GM11168 (cell line): Measurements from ENCODE around the gene BLCAP.
"Not testable (repeated sequence)": the region's sequence is repeated elsewhere in the genome, so short reads cannot be mapped to it uniquely, and the experiment has no call there.

ENCODE experiments used
- in situ Hi-C: fragments of 300-500 bp; cut with MboI; formaldehyde crosslinking; loops from one replicate; pipeline ENCODE4 v1.12.0; 2022; ENCODE audit warnings: low sequenced_read_pairs; ENCODE audit not compliant: unreplicated experiment

BLCAP gene

DNA sequence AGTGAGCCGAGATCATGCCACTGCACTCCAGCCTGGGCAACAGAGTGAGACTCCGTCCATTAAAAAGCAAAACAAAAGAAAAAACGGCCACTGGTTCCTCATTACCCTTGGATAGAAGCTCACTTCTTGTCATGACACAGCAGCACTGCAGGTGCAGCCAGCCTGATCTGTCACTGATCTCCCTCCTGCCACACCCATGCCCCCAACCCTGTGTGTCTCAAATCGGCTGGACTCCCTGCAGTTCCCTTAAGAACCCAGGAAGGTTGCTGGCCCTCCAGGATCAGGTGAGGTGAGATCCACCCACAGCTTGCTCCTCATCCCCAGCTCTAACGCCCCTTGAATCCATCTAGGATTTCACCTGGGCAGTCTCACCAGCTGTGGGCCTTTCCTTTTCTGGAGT, 32.9 kb downstream of the BLCAP start:
- in situ Hi-C loops: no loop called here

DNA sequence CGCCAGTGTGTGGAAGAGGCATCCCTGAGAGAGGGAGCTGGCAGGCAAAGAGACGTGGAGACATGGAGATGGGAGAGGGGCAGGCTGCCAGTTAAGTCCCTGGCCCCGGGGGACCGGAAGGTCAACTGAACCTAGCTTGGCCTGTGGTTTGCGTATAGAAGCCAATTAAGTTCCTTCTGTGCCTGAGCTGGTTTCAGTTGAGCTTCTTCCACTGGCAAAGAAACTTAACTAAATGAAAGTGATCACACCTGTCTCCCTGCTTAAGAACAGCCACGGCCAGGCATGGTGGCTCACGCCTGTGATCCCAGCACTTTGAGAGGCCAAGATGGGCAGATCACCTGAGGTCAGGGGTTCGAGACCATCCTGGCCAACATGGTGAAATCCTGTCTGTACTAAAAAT, 33.4 kb downstream of the BLCAP start:
- in situ Hi-C loops: no loop called here

DNA sequence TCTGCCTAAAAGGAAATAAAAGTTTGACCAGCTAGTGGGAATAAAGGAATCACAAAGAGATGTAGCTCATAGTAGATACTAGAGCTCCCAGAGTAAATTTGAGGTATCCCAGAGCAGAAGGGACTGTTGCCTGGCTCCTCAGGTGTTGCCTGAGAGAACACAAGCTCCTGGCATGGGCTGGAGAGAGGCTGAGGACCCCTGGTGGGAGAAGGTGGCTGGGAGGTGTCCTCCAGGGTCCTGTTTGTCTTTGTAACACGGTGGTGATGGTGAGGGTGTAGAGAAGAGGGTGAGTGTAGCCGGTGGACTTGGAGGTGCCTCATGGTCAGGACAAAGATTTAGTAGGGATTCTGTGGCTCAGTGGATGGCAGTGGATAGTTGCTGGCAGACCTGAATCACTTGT, 34.7 kb downstream of the BLCAP start:
- in situ Hi-C loops: no loop called here

GRCh38 chr20:37492096-37492625, 35.5 kb downstream of the BLCAP start:
- in situ Hi-C loops: no loop called here

GRCh38 chr20:37490663-37491350, 36.9 kb downstream of the BLCAP start:
- in situ Hi-C loops: no loop called here

DNA sequence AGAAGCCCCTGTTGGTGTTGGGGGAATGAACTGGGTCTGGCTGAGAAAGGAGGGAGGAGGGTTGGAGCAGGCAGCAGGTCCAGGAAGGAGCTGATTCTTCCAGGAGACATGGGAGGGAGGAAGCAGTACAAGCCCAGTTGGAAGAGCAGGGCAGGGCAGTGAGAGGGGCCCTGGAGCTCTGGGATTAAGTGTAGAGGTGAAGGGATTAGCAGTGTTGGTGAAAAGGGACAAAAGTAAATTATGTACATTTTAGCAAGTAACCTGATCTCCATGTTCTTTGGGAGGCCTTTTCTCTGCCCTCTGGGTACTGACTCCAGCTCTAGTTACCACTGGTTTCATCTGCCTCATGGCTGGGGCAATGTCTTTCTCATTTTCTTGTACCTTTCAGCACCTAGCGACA, 41.5 kb downstream of the BLCAP start:
- in situ Hi-C loops: not testable (repeated sequence)

DNA sequence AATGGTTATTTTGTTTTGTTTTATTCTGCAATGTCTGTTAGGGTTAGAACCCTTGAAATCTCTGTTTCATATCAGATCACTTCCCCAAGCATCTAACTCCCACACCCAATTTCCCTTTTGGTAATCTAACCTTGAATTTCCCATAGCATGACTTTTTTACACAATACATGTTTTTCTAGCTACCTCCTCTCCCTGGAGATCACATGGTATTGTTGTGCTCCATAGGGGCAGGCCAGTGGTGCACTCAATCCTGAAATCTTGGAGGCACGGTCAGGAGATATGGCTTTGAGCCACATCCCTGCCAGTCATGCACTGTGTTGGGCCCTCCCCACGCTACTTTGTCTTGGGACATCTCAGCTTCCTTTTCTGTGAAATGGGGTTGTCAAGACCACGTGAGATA, 43.3 kb downstream of the BLCAP start:
- in situ Hi-C loops: no loop called here

GRCh38 chr20:37481610-37482009, 46.1 kb downstream of the BLCAP start:
- in situ Hi-C loops: no loop called here

GRCh38 chr20:37480919-37481318, 46.8 kb downstream of the BLCAP start:
- in situ Hi-C loops: no loop called here

DNA sequence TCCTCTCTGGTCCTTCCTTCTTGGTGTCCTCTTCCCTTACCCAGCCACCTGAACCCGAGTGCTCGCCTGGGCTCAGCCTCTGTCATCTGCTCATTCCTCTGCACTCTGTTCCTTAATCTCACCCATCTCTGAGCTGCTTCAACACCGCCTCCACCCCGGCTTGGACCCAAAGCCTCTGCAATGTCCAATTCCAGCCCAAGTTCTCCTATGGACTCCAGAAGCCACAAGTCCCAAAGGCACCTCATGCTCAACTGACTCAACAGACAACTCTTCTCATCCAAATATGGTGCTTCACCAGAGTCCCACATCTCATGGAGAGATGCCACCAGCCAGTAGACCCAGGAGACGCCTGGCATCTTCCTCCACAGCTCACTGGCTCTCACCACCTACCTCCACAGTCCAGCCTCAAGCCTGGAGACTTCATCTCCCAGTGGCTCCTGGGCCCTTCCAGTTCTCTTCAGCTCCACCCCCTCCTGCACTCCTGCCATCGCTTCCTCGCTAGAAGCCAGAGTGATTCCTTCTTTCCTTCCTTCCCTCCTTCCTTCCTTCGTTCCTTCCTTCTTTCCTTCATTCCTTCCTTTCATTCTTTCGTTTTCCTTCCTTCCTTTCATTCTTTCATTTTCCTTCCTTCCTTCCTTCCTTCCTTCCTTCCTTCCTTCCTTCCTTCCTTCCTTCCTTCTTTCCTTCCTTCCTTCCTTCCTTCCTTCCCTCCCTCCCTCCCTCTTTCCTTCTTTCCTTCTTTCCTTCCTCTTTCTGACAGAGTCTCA, 47.6 kb downstream of the BLCAP start:
- in situ Hi-C loops: no loop called here

DNA sequence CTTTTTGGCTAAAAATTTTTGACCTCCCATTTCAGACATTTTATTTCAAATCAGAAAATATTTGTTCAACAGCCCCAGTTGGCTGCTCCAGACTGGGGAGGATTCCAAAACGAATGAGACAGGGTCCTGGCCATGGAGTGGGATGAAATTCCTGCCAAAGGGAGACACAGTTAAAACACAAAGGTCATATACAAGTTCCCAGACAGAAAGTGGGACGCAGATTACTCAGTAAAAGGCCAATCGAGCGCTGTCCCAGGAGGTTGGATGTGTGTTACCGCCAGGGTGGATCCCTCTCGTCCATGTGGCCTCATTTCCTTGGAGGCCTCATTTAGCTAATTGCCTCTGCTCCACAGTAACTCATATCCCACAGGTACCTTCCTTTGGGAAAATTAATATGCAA, 48.4 kb downstream of the BLCAP start:
- in situ Hi-C loops: no loop called here

GRCh38 chr20:37477041-37477440, 50.6 kb downstream of the BLCAP start:
- in situ Hi-C loops: no loop called here

GRCh38 chr20:37475252-37475651, 52.4 kb downstream of the BLCAP start:
- in situ Hi-C loops: no loop called here

- in situ Hi-C loops: no loop called here
Measured at GRCh38 chr20:37474386-37474785, 53.3 kb downstream of the BLCAP start.

DNA sequence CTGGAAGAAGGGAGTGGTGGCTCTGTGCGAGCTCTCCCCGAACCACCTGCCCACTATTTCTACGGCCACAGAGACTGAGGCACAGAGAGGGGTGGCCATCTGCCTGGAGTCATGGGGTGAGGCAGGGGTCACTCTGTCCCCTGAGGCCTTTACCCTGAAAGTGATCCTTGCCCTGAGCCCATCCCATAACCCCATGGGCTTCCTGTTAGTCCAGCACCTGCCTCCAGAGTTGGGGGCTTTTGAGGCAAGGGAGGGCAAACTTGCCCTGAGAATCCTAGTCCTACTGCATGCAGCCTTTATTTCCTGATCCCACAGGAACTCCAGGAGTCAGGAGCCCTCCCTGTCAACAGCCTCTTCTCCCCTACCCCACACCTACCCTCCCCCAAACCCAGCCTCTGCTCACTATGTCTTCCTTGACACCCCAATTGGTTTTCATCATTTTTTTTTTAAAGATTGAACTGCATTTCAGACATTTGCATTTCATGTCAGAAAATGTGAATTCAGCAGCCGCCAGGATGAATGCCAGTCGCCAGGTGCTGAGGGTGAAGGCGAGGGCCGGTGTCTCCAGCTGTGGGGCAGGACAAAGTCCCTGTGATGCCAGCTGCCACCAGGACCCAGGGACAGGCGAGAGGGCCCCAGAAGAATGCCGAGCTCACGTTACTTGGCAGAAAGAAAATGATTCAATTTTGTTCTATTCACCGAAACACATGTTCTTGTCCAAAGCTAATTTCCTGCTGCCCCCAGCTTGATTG, 54.3 kb downstream of the BLCAP start:
- in situ Hi-C loops: no loop called here

DNA sequence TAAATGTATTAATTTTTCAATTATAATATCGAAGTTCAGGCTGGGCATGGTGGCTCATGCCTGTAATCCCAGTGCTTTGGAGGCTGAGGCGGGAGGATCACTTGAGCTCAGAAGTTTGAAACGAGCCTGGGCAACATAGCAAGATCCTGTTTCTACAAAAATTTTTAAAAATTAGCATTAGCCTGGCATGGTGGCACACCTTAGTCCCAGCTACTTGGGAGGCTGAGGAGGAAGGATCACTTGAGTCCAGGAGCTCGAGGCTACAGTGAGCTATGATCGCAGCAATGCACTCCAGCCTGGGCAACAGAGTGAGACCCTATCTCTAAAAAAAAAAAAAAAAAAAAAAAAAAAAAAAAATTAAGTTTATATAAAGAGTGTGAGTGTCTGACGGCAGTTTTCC, 55.2 kb downstream of the BLCAP start:
- in situ Hi-C loops: not testable (repeated sequence)

GRCh38 chr20:37471741-37472235, 55.9 kb downstream of the BLCAP start:
- in situ Hi-C loops: no loop called here

GRCh38 chr20:37470190-37470589, 57.5 kb downstream of the BLCAP start:
- in situ Hi-C loops: not testable (repeated sequence)

- in situ Hi-C loops: no loop called here
Measured at GRCh38 chr20:37469531-37469930, 58.1 kb downstream of the BLCAP start.

DNA sequence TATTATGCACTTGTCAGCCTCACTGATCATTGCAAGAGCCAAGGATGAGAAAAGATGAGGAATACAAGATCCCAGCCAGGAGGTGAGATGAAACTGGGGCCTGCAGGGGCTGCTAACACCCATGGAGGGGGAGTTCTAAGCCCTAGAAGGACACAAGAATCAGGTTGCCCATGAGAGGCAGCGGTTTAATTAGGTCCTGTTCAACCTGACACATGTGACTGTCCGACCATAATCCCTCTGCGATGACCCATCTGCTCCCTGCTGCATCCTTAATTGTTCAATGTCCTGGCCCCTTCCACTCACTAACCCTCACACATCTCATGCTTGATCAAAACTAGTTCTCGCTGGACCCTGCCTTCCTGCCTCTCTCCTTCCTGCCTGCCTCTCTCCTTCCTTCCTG, 58.8 kb downstream of the BLCAP start:
- in situ Hi-C loops: no loop called here
